Trophoblast cell (in vitro differentiated cells and primary cell): ENCODE results near the gene ITPR1.

Source experiments
- DNase-seq, 2 donors: peaks; one replicate each; pipeline ENCODE4 v3.0.0-alpha.2; 2016
- H2AFZ ChIP-seq: 2 replicates; pipeline ENCODE4 v1.6.1; 2013; ENCODE audit warnings: low read length, moderate library complexity, mild to moderate bottlenecking; ENCODE audit not compliant: insufficient read depth, poor library complexity
- H2AK5ac ChIP-seq: 2 replicates; pipeline ENCODE4 v1.6.1; 2013; ENCODE audit warnings: mild to moderate bottlenecking, low read length
- H2BK120ac ChIP-seq: 2 replicates; pipeline ENCODE4 v1.6.1; 2013; ENCODE audit warnings: low read length, mild to moderate bottlenecking, moderate library complexity; ENCODE audit not compliant: insufficient read depth, poor library complexity
- H2BK12ac ChIP-seq: 2 replicates; pipeline ENCODE4 v1.6.1; 2013; ENCODE audit warnings: mild to moderate bottlenecking, low read length, moderate library complexity
- H2BK5ac ChIP-seq: 2 replicates; pipeline ENCODE4 v1.6.1; 2013; ENCODE audit warnings: low read length, low read depth, moderate library complexity, mild to moderate bottlenecking; ENCODE audit not compliant: poor library complexity
- H3K14ac ChIP-seq: 2 replicates; pipeline ENCODE4 v1.6.1; 2013; ENCODE audit warnings: mild to moderate bottlenecking, low read length
- H3K18ac ChIP-seq: 2 replicates; pipeline ENCODE4 v1.6.1; 2013; ENCODE audit warnings: mild to moderate bottlenecking, low read length
- H3K23ac ChIP-seq: 2 replicates; pipeline ENCODE4 v1.6.1; 2013; ENCODE audit warnings: low read length
- H3K27ac ChIP-seq: 2 replicates; pipeline ENCODE4 v1.5.1; 2013; ENCODE audit warnings: low read depth, mild to moderate bottlenecking, inconsistent platforms, low read length, moderate library complexity
- H3K27me3 ChIP-seq: 2 replicates; pipeline ENCODE4 v1.6.1; 2013; ENCODE audit warnings: inconsistent platforms, mild to moderate bottlenecking, low read length, moderate library complexity; ENCODE audit not compliant: insufficient read depth
- H3K36me3 ChIP-seq, 2 experiments: 1 replicate in 1 of 2; 2 replicates in 1 of 2; pipeline ENCODE4 v1.6.1; 2013; ENCODE audit warnings: low read length in 2 of 2, mild to moderate bottlenecking in 2 of 2, moderate library complexity in 1 of 2; ENCODE audit not compliant: insufficient read depth in 2 of 2, control insufficient read depth in 1 of 2
- H3K4ac ChIP-seq: 2 replicates; pipeline ENCODE4 v1.6.1; 2013; ENCODE audit warnings: low read depth, mild to moderate bottlenecking, low read length, moderate library complexity
- H3K4me1 ChIP-seq, 2 experiments: 1 replicate in 1 of 2; 2 replicates in 1 of 2; pipeline ENCODE4 v1.6.1; 2013; ENCODE audit warnings: low read length in 2 of 2, mild to moderate bottlenecking in 2 of 2, moderate library complexity in 1 of 2; ENCODE audit not compliant: insufficient read depth in 2 of 2, control insufficient read depth in 1 of 2
- H3K4me2 ChIP-seq: 2 replicates; pipeline ENCODE4 v1.6.1; 2013; ENCODE audit warnings: inconsistent platforms, mild to moderate bottlenecking, low read length, moderate library complexity
- H3K4me3 ChIP-seq: 2 replicates; pipeline ENCODE4 v1.5.1; 2013; ENCODE audit warnings: mild to moderate bottlenecking, low read depth, low read length, inconsistent platforms
- H3K79me1 ChIP-seq: one replicate; pipeline ENCODE4 v1.6.1; 2013; ENCODE audit warnings: low read length
- H3K79me2 ChIP-seq: 2 replicates; pipeline ENCODE4 v1.6.1; 2013; ENCODE audit warnings: low read length, mild to moderate bottlenecking; ENCODE audit not compliant: control insufficient read depth, insufficient read depth, poor library complexity
- H3K9ac ChIP-seq: 2 replicates; pipeline ENCODE4 v1.6.1; 2013; ENCODE audit warnings: mild to moderate bottlenecking, low read length
- H3K9me3 ChIP-seq: 2 replicates; pipeline ENCODE4 v1.6.1; 2013; ENCODE audit warnings: low read depth, mild to moderate bottlenecking, control low read depth, inconsistent platforms, low read length; ENCODE audit not compliant: insufficient read depth
- H4K12ac ChIP-seq: 2 replicates; pipeline ENCODE4 v1.6.1; 2013; ENCODE audit warnings: low read depth, mild to moderate bottlenecking, low read length, moderate library complexity
- H4K8ac ChIP-seq: 2 replicates; pipeline ENCODE4 v1.6.1; 2013; ENCODE audit warnings: low read depth, mild to moderate bottlenecking, low read length, moderate library complexity
- H4K91ac ChIP-seq: one replicate; pipeline ENCODE4 v1.6.1; 2013; ENCODE audit warnings: low read depth, mild to moderate bottlenecking, low read length, moderate library complexity
- WGBS: extraction: QIAGEN DNeasy Blood & Tissue Kit; methylation state at CpG from one replicate; pipeline ENCODE4 v1.1.7; 2013; ENCODE audit warnings: missing lambda C conversion rate; ENCODE audit not compliant: insufficient read length, insufficient coverage; ENCODE audit errors: extremely low coverage; 5-methylcytosine and 5-hydroxymethylcytosine counted together

Gene ITPR1

GRCh38 chr3:4573153-4573552 is 80.0 kb downstream of the ITPR1 start:
- no peak overlapping the region for H3K14ac ChIP-seq
- no peak overlapping the region for H2BK5ac ChIP-seq
- H3K4me1 ChIP-seq: no peaks in the 10 kb centered on the region
- no peak overlapping the region for H4K8ac ChIP-seq
- H2AFZ ChIP-seq: no peak overlapping the region
- H2BK120ac ChIP-seq: no peak overlapping the region
- H3K4ac ChIP-seq: no peak overlapping the region
- H3K79me2 ChIP-seq: no peaks in the 10 kb centered on the region
- H3K23ac ChIP-seq: no peak overlapping the region
- no peak overlapping the region for H3K18ac ChIP-seq
- H3K79me1 ChIP-seq: no peaks in the 10 kb centered on the region
- DNase-seq: no peak
- H3K9me3 ChIP-seq: no peaks in the 10 kb centered on the region
- no peak overlapping the region for H2BK12ac ChIP-seq
- no peak overlapping the region for H4K12ac ChIP-seq
- H4K91ac ChIP-seq: no peak overlapping the region
- no peak overlapping the region for H3K27ac ChIP-seq
- no peak overlapping the region for H3K4me3 ChIP-seq
- H3K36me3 ChIP-seq: no peaks in the 10 kb centered on the region
- no CpG with 5 or more reads among the region's 2 CpGs for WGBS
- no peak overlapping the region for H2AK5ac ChIP-seq
- H3K9ac ChIP-seq: no peak overlapping the region
- H3K4me2 ChIP-seq: no peak overlapping the region
- no peaks in the 10 kb centered on the region for H3K27me3 ChIP-seq

- Histone ChIP-seq H3K18ac (no peak overlapping the region), H3K4me1 (no peaks in the 10 kb centered on the region), H2AFZ (no peak overlapping the region), H4K8ac (no peak overlapping the region), H3K79me1 (no peaks in the 10 kb centered on the region), H3K14ac (no peak overlapping the region), H4K91ac (no peak overlapping the region), H3K27ac (no peak overlapping the region), H3K4me2 (no peak overlapping the region), H3K4me3 (no peak overlapping the region), H2BK120ac (no peak overlapping the region), H3K36me3 (no peaks in the 10 kb centered on the region), H3K79me2 (no peaks in the 10 kb centered on the region), H2AK5ac (no peak overlapping the region), H3K9me3 (no peaks in the 10 kb centered on the region), H3K27me3 (no peaks in the 10 kb centered on the region), H4K12ac (no peak overlapping the region), H2BK5ac (no peak overlapping the region), H3K9ac (no peak overlapping the region), H2BK12ac (no peak overlapping the region), H3K23ac (no peak overlapping the region), H3K4ac (no peak overlapping the region)
- no CpG with 5 or more reads among the region's 6 CpGs for WGBS
- DNase-seq: no peak
Measured at GRCh38 chr3:4574426-4574965, 81.3 kb downstream of the ITPR1 start.

- H2BK120ac ChIP-seq: no peak overlapping the region
- H3K23ac ChIP-seq: no peak overlapping the region
- no peaks in the 10 kb centered on the region for H3K36me3 ChIP-seq
- no peak for DNase-seq
- H2BK12ac ChIP-seq: no peak overlapping the region
- no peak overlapping the region for H3K4me2 ChIP-seq
- no peak overlapping the region for H3K4ac ChIP-seq
- no peak overlapping the region for H4K91ac ChIP-seq
- H3K9ac ChIP-seq: no peak overlapping the region
- no peak overlapping the region for H3K4me3 ChIP-seq
- H3K79me2 ChIP-seq: no peaks in the 10 kb centered on the region
- H4K8ac ChIP-seq: no peak overlapping the region
- no peaks in the 10 kb centered on the region for H3K27me3 ChIP-seq
- no peak overlapping the region for H4K12ac ChIP-seq
- H3K79me1 ChIP-seq: no peaks in the 10 kb centered on the region
- no peaks in the 10 kb centered on the region for H3K4me1 ChIP-seq
- no peak overlapping the region for H3K18ac ChIP-seq
- no peak overlapping the region for H2AFZ ChIP-seq
- no peak overlapping the region for H2BK5ac ChIP-seq
- no peaks in the 10 kb centered on the region for H3K9me3 ChIP-seq
- no peak overlapping the region for H2AK5ac ChIP-seq
- H3K14ac ChIP-seq: no peak overlapping the region
- H3K27ac ChIP-seq: no peak overlapping the region
Measured at GRCh38 chr3:4575381-4575780, 82.2 kb downstream of the ITPR1 start.

GRCh38 chr3:4577721-4578120 is 84.6 kb downstream of the ITPR1 start:
- Histone ChIP-seq H4K12ac (no peak overlapping the region), H2BK5ac (no peak overlapping the region), H3K36me3 (no peaks in the 10 kb centered on the region), H3K23ac (no peak overlapping the region), H3K4me3 (no peak overlapping the region), H3K14ac (no peak overlapping the region), H4K8ac (no peak overlapping the region), H3K27ac (no peak overlapping the region), H3K9me3 (no peaks in the 10 kb centered on the region), H2AFZ (no peak overlapping the region), H3K79me1 (no peaks in the 10 kb centered on the region), H3K4ac (no peak overlapping the region), H2BK120ac (no peak overlapping the region), H3K18ac (no peak overlapping the region), H4K91ac (no peak overlapping the region), H3K27me3 (no peaks in the 10 kb centered on the region), H3K79me2 (no peaks in the 10 kb centered on the region), H2AK5ac (no peak overlapping the region), H2BK12ac (no peak overlapping the region), H3K4me1 (peaks cover 4 to 5% of the 10 kb centered on the region in 2 experiments), H3K9ac (no peak overlapping the region), H3K4me2 (no peak overlapping the region)
- no peak for DNase-seq
- WGBS: no CpG with 5 or more reads among the region's 3 CpGs
